ENCODE results near the gene MZT2A.
"Not testable (repeated sequence)": the region's sequence is repeated elsewhere in the genome, so short reads cannot be mapped to it uniquely, and the experiment has no call there.

MZT2A gene

GRCh38 chr2:131492015-131492417 lies at the start of gene MZT2A:
MZT2A (minus strand) TSS chr2:131492397; CDS start chr2:131492376, 21 bp downstream.
- DNase-seq, result not testable (repeated sequence)

GRCh38 chr2:131538856-131539255 lies 46.7 kb upstream of the MZT2A start:
- DNase-seq, result not testable (repeated sequence)

- not testable (repeated sequence) for DNase-seq
These were observed 44.6 kb upstream of the MZT2A start for GRCh38 chr2:131536841-131537240.

- DNase-seq, result not testable (repeated sequence)
These were observed 44.0 kb upstream of the MZT2A start for GRCh38 chr2:131535951-131536826.

GRCh38 chr2:131535526-131535925 lies 43.3 kb upstream of the MZT2A start:
- no peak for DNase-seq

GRCh38 chr2:131534965-131535364 lies 42.8 kb upstream of the MZT2A start:
- not testable (repeated sequence) for DNase-seq

GRCh38 chr2:131534317-131534672 lies 42.1 kb upstream of the MZT2A start:
- not testable (repeated sequence) for DNase-seq

GRCh38 chr2:131533609-131534316 lies 41.6 kb upstream of the MZT2A start:
- not testable (repeated sequence) for DNase-seq

- DNase-seq, result not testable (repeated sequence)
These were observed 40.8 kb upstream of the MZT2A start for GRCh38 chr2:131532723-131533608.

- DNase-seq, result not testable (repeated sequence)
These were observed 39.5 kb upstream of the MZT2A start for GRCh38 chr2:131531547-131532185.

GRCh38 chr2:131530626-131531344 lies 38.6 kb upstream of the MZT2A start:
- DNase-seq, result not testable (repeated sequence)

- not testable (repeated sequence) for DNase-seq
These were observed 37.8 kb upstream of the MZT2A start for GRCh38 chr2:131529864-131530445.

GRCh38 chr2:131528981-131529863 lies 37.0 kb upstream of the MZT2A start:
- not testable (repeated sequence) for DNase-seq

GRCh38 chr2:131527131-131528001 lies 35.2 kb upstream of the MZT2A start, which contains the start of gene CCDC74A:
CCDC74A (plus strand) TSS chr2:131527888; CDS start chr2:131527971, 83 bp downstream.
- peak; percentile 83 for DNase-seq

GRCh38 chr2:131525256-131525655 lies 33.1 kb upstream of the MZT2A start:
- not testable (repeated sequence) for DNase-seq

- DNase-seq, result no peak
These were observed 30.0 kb upstream of the MZT2A start for GRCh38 chr2:131521961-131522781.

- not testable (repeated sequence) for DNase-seq
These were observed 29.3 kb upstream of the MZT2A start for GRCh38 chr2:131521524-131521923.

- no peak for DNase-seq
These were observed 28.3 kb upstream of the MZT2A start for GRCh38 chr2:131520526-131520925.

Data from NCI-H69 (cell line).